H7 (cell line): ENCODE data around the gene TAPT1. TPM values are rescaled to one million over a fixed set of nuclear protein-coding genes. Genes with fewer than 3 reads are reported as not detected.
A peak's percentile ranks its signal among the peaks of the same experiment; 100 is the strongest.
"Not testable (repeated sequence)": the region's sequence is repeated elsewhere in the genome, so short reads cannot be mapped to it uniquely, and the experiment has no call there.

Experiments
- DNase-seq: peaks from one replicate; pipeline ENCODE4 v3.0.0; 2012
- H3K27me3 ChIP-seq: 2 replicates; pipeline ENCODE4 v1.6.0; 2011; ENCODE audit warnings: mild to moderate bottlenecking, low read length; ENCODE audit not compliant: control insufficient read depth, insufficient read depth
- H3K36me3 ChIP-seq: replicated peaks from 2 replicates; pipeline ENCODE4 v1.5.1; 2011; ENCODE audit warnings: low read length; ENCODE audit not compliant: control insufficient read depth, insufficient read depth
- H3K4me3 ChIP-seq: 2 replicates; pipeline ENCODE4 v1.5.1; 2011; ENCODE audit warnings: low read depth, mild to moderate bottlenecking, control low read depth, low read length, moderate library complexity; ENCODE audit not compliant: insufficient read depth
- total RNA-seq: library from RNA; depleted of rRNA; stranded (reverse); fragments of >200 nt; shearing (Covaris generic); gene quantifications from 2 replicates; pipeline ENCODE4 v1.2.3, GENCODE V29; 2014; rRNA removed

Gene TAPT1, protein sequence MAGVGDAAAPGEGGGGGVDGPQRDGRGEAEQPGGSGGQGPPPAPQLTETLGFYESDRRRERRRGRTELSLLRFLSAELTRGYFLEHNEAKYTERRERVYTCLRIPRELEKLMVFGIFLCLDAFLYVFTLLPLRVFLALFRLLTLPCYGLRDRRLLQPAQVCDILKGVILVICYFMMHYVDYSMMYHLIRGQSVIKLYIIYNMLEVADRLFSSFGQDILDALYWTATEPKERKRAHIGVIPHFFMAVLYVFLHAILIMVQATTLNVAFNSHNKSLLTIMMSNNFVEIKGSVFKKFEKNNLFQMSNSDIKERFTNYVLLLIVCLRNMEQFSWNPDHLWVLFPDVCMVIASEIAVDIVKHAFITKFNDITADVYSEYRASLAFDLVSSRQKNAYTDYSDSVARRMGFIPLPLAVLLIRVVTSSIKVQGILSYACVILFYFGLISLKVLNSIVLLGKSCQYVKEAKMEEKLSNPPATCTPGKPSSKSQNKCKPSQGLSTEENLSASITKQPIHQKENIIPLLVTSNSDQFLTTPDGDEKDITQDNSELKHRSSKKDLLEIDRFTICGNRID
- total RNA-seq = 5.8 and 8.8 TPM in 2 replicates

GRCh38 chr4:16225863-16226815 is at the start of gene TAPT1:
Gene TAPT1, minus strand, starts transcription at chr4:16226471. Its CDS starts 14 bp downstream, at chr4:16226457.
- peak; percentile 92 for DNase-seq
- peak within 1 kb of the TSS; percentile 78 for H3K4me3 ChIP-seq
- no peaks in the 10 kb centered on the region for H3K36me3 ChIP-seq
- no peaks in the 10 kb centered on the region for H3K27me3 ChIP-seq

DNA sequence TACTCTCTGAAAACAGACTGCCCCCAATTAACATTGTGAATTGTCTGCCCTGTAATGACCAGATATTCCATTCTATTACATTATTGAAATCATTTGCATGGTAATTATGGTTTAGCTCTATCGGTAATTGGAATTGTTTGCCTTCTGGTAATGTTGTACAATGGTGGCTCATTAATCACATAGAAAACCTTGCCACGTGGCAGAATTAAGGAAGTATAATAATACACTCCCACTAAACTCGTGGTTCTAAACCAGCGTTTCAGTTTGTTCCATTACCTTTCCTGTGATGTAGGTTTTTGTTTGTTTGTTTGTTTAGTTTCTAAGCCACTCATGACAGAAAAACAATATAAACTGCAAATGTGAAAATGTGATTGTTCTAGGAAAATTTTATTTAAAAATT is 45.1 kb upstream of the TAPT1 start:
- H3K36me3 ChIP-seq = no peaks in the 10 kb centered on the region
- no peak for DNase-seq
- H3K27me3 ChIP-seq = no peaks in the 10 kb centered on the region
- H3K4me3 ChIP-seq = no peak overlapping the region

DNA sequence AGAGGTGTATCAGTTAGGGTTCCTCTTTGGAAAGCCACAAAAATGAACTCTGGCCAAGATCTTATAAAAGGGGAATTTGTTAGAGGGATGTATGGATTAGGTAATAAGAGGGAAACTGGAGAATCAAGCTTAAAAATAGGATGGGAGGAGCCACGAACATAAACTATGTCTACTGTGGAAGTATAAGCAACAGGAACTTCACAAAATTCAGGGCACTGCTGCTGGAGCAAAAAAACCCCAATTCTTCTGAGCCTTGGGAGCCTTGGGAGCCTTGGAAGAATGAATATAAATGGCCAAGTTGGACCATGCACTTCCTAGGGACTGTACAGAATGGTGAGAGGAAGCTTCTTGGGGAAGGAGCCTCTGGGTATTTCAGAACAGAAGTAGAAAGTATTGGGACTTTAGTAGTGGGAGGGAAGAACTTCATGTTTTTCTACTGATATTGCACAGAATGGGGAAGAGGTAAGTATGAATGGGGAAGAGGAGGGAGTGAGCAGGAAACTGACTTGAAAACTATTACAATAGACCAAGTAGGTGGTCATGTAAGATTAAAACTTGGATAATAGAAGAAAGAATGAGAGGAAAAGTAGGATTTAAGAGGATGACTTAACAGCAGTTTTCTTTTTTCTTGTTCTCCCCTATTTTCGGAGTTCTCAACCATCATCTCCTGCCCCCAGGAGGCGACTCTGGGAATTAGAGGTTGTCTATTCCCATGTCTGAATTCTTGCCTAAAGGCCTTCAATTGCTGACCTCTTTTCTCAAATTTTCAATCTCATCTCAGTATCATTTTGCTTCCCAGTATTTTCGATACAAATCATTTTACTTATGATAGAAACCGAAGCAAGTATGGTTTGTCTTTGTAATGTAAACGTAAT is 44.4 kb upstream of the TAPT1 start:
- Histone ChIP-seq H3K36me3 (no peaks in the 10 kb centered on the region), H3K4me3 (no peak overlapping the region), H3K27me3 (no peaks in the 10 kb centered on the region)
- peak; percentile 31 for DNase-seq

- H3K4me3 ChIP-seq, H3K27me3 ChIP-seq, H3K36me3 ChIP-seq, DNase-seq: not testable (repeated sequence)
Observed at GRCh38 chr4:16269742-16270453, 43.6 kb upstream of the TAPT1 start.

- Histone ChIP-seq H3K4me3 (no peak overlapping the region), H3K27me3 (no peaks in the 10 kb centered on the region), H3K36me3 (no peaks in the 10 kb centered on the region)
- DNase-seq = no peak
Observed at GRCh38 chr4:16269240-16269639, 43.0 kb upstream of the TAPT1 start.

- Histone ChIP-seq H3K4me3 (no peak overlapping the region), H3K36me3 (no peaks in the 10 kb centered on the region), H3K27me3 (no peaks in the 10 kb centered on the region)
- DNase-seq = no peak
Observed at GRCh38 chr4:16268290-16268689, 42.0 kb upstream of the TAPT1 start.

GRCh38 chr4:16267639-16268038 is 41.4 kb upstream of the TAPT1 start:
- Histone ChIP-seq H3K36me3 (no peaks in the 10 kb centered on the region), H3K27me3 (no peaks in the 10 kb centered on the region), H3K4me3 (no peak overlapping the region)
- no peak for DNase-seq

GRCh38 chr4:16265820-16266219 is 39.5 kb upstream of the TAPT1 start:
- Histone ChIP-seq H3K27me3 (no peaks in the 10 kb centered on the region), H3K36me3 (no peaks in the 10 kb centered on the region), H3K4me3 (no peak overlapping the region)
- no peak for DNase-seq

GRCh38 chr4:16264798-16265197 is 38.5 kb upstream of the TAPT1 start:
- DNase-seq = peak; percentile 21
- H3K36me3 ChIP-seq = no peaks in the 10 kb centered on the region
- H3K27me3 ChIP-seq = no peaks in the 10 kb centered on the region
- H3K4me3 ChIP-seq = no peak overlapping the region

DNA sequence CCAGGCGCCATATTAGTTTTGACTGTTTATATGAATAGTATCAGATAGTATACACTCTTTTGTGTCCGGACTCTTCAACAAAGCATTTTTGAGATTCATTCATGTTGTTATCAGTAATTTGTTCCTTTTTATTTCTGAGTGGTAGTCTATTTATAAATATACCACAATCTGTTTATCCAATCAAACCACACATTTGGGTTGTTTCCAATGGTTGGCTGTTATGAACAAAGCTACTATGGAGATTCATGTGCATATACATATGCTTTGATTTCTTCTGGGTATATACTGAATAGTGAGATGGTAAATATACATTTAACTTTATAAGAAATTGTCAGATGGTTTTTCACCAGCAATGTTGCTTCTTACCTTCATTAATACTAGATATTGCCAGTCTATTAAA is 36.8 kb upstream of the TAPT1 start:
- Histone ChIP-seq H3K36me3 (no peaks in the 10 kb centered on the region), H3K27me3 (no peaks in the 10 kb centered on the region), H3K4me3 (no peak overlapping the region)
- DNase-seq = no peak

DNA sequence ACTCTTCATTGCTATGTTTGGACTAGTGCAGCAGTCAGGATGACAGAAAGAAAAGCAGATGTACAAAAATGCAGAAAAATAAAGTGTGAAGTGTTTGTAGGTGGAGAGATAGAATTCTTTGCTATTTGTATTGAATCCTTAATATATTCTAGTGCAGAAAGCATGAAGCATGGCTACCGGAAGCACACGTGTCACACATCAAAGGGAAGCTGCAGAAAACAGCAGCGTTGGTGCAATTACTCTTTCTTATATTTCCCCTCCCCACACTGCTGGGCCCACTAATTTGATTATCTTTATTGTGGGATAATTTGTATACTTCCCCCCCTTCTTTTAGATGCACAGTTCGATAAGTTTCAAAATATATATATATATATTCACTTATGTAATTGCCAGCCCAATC is 35.9 kb upstream of the TAPT1 start:
- DNase-seq = no peak
- Histone ChIP-seq H3K4me3 (no peak overlapping the region), H3K27me3 (no peaks in the 10 kb centered on the region)

GRCh38 chr4:16261313-16261878 is 35.1 kb upstream of the TAPT1 start:
- Histone ChIP-seq H3K36me3 (no peaks in the 10 kb centered on the region), H3K27me3 (no peaks in the 10 kb centered on the region), H3K4me3 (no peak overlapping the region)
- no peak for DNase-seq

More for the DNA sequence above, 35.9 kb upstream of the TAPT1 start:
- no peaks in the 10 kb centered on the region for H3K36me3 ChIP-seq

DNA sequence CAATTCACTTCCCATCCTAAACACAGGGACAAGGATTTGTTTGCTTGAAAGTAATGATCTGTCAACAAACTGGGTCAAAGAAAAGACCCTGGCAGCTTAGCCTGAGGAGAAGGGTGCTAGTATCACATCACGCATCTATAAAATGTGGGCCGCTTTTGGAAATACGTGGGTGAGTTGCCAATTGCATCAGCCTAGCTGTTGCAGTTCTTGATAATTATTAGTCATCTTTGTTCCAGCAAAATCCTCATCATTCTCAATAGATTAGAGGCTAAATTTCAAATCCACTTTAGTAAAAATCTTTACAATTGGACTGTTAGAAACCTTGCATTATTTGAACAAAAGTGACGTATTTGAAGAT is 33.6 kb upstream of the TAPT1 start:
- Histone ChIP-seq H3K27me3 (no peaks in the 10 kb centered on the region), H3K36me3 (no peaks in the 10 kb centered on the region)
- no peak for DNase-seq

More for the DNA sequence above, 33.6 kb upstream of the TAPT1 start:
- H3K4me3 ChIP-seq = no peak overlapping the region
